HG02973 (cell line): Measurements from ENCODE around the gene ELMO3.

Experiments used
- ATAC-seq: cut with Tn5 transposase; IDR thresholded peaks from one replicate; pipeline ENCODE4 v1.9.1; 2021; ENCODE audit warnings: moderate library complexity; ENCODE audit not compliant: unreplicated experiment

Gene ELMO3

GRCh38 chr16:67237396-67238277 lies 38.7 kb downstream of the ELMO3 start:
- ATAC-seq, result no peak

DNA sequence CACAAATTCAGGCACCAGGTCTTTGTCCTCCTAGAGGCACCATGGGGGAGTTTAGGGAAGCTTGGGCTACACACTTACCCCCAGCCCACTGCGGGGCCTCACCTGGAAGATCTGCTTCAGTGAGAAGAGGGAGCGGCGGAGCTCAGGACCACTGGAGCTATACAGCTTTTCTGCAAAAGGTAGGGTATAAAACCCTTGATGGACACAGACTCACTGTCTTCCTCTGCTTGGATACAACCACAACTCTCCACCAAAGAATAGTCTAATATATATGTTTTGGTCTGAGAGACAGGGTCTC lies 39.3 kb downstream of the ELMO3 start:
- no peak for ATAC-seq

GRCh38 chr16:67238806-67239470 lies 40.0 kb downstream of the ELMO3 start:
- no peak for ATAC-seq

DNA sequence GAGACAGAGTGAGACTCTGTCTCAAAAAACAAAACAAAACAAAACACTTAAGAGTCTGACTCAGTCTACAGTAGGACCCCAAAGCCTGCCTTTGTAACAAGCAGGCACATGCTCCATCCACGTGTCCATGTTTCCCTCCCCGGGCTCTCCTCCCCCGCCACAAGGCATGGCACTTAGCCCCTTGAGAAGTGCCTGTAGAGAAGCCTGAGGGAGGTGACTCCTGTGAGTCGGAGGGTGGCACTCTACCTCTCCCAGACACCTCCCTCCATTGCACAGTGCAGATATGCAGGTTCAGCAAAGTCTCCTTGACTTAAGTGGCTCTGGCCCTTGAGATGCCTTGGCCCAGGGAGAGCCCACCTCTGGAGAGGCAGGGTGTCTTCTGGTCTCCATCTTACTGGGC lies 41.6 kb downstream of the ELMO3 start:
- no peak for ATAC-seq

- ATAC-seq, result no peak
These were observed 42.3 kb downstream of the ELMO3 start for GRCh38 chr16:67241008-67241900.

- no peak for ATAC-seq
These were observed 43.3 kb downstream of the ELMO3 start for GRCh38 chr16:67242138-67242730.

DNA sequence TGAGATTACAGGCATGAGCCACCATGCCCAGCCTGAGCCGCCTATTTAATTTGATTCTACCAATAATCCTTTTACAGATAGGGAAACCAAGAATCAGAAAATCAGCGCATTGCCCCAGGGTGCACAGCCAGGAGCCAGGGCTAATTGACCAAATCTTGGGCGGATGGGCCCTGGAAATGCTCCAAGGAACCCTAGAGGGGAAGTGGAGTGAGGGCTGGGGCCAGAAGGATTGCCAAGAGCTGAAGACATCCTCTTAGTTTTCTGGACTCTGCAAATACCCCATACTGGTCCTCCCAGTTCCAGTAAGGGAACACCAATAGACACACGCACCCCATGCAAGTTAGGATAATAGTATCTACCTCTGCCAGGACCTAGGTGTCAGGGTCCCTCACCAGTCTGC lies 44.5 kb downstream of the ELMO3 start:
- no peak for ATAC-seq

GRCh38 chr16:67244387-67245185 lies 45.7 kb downstream of the ELMO3 start:
- peak; percentile 43 for ATAC-seq

GRCh38 chr16:67245186-67245585 lies 46.3 kb downstream of the ELMO3 start:
- ATAC-seq, result no peak

DNA sequence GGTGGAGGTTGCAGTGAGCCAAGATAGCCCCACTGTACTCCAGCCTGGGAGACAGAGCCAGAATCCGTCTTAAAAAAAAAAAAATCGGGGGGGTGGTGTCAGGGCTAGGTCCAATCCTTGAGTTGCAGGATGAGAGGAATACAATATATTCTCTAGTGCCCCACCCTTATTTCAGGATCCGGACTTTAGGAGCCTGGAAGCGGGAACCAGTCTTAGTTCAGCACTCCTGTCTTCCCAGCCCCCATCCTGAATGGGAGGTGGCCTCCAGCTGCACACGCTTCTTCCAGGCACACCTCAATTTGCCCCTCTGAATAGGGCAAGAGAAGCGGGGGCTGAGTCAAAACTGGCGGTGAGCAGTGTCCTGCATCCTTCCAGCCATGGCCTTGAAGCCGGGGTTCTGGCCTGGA lies 46.7 kb downstream of the ELMO3 start:
- ATAC-seq, result no peak

DNA sequence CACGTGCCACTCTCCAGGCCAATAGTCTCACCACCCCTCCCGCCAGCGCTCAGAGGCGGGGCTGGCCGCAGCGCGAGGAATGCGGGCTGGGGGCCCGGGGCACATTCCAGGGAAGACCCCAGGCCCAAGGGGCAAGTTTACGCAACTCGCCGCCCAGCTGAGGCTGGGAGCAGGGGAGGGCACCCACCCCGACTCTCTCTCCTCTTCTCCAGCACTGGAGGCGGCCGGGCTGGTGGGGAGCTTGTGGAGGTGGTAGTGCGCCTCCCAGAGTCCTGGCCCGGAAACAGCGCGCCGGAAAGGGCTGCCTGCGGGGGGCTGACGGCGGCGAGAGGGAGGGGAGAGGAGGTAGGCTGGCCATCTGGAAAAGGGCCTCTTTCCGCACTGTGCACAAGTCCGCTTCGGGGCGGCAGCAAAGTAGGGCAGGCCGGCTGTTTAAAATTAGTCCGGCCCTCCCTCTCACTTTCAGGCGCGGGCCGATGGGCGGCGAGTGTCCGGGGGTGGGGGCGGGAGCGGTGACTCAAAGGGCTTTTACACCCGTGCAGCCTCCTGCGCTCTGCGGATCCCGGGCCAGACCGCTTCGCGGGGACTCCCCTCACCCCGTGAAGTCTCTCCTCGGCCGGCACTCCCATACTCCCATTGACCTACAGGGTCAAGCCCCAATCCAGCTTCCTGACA lies 47.3 kb downstream of the ELMO3 start:
- no peak for ATAC-seq

- no peak for ATAC-seq
These were observed 47.8 kb downstream of the ELMO3 start for GRCh38 chr16:67246756-67247191.

- ATAC-seq, result peak; percentile 44
These were observed 48.5 kb downstream of the ELMO3 start, which contains the start of gene FHOD1 for GRCh38 chr16:67247192-67248072. Gene FHOD1, minus strand, starts transcription at chr16:67247481. Its CDS starts 71 bp downstream, at chr16:67247410.

DNA sequence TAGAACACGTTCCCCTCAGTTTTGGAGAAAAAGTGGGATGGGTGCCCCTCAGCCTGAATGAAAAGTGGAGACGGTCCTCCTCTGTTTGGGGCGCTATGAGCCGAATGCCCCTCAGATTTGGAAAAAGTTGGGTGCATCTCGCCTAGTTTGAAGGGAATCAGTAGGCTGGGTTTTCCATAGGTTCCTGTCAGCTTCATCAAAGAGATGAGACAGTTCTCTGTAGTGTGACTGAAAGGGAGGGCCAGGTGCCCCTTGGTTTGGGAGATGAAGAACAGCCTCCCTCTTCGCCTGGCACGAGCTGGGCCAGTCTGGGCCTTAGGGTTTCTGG lies 49.1 kb downstream of the ELMO3 start:
- ATAC-seq, result no peak

- no peak for ATAC-seq
These were observed 49.7 kb downstream of the ELMO3 start, which contains the start of gene SLC9A5 for GRCh38 chr16:67248401-67249177. Gene SLC9A5, plus strand, starts transcription at chr16:67248979. Its CDS starts 36 bp downstream, at chr16:67249015.

GRCh38 chr16:67249178-67250044 lies 50.5 kb downstream of the ELMO3 start:
- no peak for ATAC-seq

DNA sequence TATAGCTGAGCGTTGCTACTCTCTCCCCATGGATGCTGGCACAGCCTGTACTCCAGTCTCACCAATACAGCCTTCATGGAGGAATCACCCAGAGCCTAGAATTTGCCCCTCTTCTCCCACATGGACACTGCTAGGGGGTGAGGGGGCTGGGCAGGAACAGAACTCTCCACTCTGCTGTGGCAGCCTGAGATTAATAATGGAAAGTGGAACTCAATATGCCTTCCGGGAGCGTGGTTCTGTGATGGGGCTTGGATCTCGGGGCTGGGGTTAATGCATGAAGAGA lies 51.1 kb downstream of the ELMO3 start:
- no peak for ATAC-seq
